Sciatic nerve (tissue), 2 donors: ENCODE data around the gene NUP214. TPM values are rescaled to one million over a fixed set of nuclear protein-coding genes. Genes with fewer than 3 reads are reported as not detected.

ENCODE experiments used
- ATAC-seq: fragments of 200-7000 bp; cut with Tn5 transposase; one replicate; pipeline ENCODE4 v1.9.1; 2020; ENCODE audit warnings: mild to moderate bottlenecking, moderate library complexity
- DNase-seq: peaks from one replicate; pipeline ENCODE4 v3.0.0-alpha.2; 2020; ENCODE audit warnings: low spot score
- intact Hi-C: fragments of 100-400 bp; cut with DNase I; formaldehyde crosslinking; loops from one replicate; pipeline ENCODE4 v1.14.2; 2022
- total RNA-seq: library from RNA; stranded (reverse); fragmentation: NEBNext Ultra II Directional; extraction: Animal tissue kit (Norgen Biotek cat#: 25700); gene quantifications from one replicate; pipeline ENCODE4 v1.2.1, GENCODE V29; 2021
- donor health status: DM: no; HTN: no; CAD: no.
- donor health status: DM: no; HTN: no; CAD: no.

Gene NUP214
- total RNA-seq, 1 donor from 2014 or later: 73.7 TPM

DNA sequence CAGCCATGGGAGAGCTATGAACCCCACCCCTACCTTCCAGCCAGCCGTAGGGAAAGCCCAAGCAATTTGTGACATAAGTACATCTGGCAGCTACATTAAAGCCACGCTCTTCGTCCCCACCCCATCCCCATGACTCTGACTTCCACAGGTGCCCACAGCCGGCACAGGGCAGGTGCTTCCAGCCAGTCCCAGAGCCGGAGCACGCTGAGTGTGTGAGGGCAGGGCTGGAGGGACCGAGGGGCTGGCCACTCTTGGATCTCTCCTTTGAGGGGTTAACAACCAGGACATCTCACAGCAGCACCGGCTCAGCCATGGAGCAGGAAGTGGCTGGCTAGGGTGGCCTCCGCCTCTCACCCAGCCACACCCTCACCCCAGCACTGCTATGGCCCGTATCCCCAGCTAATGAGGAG is 153.3 kb downstream of the NUP214 start:
- no peak for DNase-seq
- ATAC-seq: no peak
- intact Hi-C loops: no loop called here

DNA sequence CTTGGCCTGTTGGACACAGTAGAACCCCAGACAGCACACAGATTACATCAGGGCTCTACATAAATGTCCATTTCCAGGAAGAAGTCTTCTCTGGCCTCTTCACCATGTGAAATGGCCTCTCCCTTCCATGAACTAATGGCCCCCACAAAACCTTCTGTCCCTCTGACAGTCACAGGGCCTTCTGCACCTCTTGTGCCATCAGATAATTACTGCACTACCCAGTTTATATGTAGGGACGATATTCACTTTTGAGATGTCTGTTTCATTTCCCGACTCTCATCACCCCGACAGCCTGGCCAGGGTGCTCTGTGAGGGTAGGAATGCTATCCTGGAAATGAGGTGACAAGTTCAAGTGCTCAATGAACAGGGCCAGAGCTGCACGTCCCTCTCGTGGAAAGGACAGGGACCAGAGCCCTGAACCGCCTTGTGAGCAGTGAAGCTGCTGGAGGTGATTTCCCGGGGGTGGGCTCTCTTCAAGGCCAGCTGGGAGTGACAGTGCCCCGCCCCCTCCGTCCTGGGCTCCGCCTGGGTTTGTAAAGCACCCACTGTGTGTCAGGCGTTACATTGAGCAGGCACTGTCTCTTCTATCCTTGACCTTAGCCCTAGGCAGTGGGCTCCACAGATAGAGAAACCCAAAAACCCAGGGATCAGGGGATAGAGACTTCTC is 153.9 kb downstream of the NUP214 start:
- intact Hi-C loops: no loop called here
- no peak for DNase-seq
- ATAC-seq: no peak

DNA sequence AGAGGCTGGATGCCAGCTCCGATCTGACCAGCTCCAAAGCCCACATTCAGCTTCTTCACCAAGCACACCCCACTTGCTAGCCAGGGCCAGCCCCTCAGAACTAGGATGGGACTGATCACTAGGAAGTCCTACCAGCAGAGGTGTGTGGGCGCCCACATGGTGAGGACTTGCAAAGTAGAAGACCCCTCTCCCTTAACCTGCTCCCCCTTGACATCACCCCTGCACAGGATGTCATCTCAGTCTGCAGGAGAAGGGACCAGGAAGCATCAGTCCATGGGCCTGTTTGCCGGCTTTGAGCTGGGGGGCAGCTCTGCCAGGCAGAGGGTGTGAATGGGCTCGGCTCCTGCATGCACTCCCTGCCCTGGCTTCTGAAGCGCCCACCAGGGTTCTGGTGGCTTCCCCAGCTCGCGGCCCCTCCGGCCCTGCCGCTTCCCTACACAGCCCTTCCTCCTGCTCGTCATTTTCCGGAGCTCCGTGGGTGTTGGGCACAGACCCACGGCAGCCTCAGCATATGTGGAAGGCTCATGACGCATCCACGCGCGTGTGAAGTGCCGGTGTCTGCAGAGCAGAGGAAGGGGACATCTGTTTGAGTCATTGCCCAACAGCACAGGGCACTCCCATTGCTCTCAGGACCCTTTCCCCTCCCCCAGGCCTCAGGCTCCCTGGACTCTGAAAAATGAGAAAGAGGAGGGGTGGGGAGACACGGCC is 154.6 kb downstream of the NUP214 start:
- intact Hi-C loops: no loop called here
- ATAC-seq (no peak), DNase-seq (no peak)

DNA sequence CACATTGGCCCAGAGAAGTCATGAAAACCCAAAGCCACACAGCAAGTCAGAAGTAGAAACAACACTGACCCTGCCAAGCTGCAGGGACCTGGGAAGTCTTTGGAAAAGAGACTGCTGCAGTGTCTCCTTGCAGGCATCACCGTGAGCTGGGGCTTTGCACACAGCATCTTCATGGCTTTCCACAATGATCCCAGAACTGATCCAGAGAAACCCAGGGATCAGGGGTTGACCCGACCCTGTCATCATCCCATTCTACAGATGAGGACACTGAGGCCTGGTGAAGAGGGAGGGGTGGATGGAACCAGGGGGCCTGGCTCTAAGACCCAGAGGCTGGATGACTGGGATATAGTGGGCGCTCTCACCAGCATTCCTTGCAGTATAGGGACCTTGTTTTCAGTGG is 155.3 kb downstream of the NUP214 start:
- DNase-seq (no peak), ATAC-seq (no peak)
- intact Hi-C loops: no loop called here

DNA sequence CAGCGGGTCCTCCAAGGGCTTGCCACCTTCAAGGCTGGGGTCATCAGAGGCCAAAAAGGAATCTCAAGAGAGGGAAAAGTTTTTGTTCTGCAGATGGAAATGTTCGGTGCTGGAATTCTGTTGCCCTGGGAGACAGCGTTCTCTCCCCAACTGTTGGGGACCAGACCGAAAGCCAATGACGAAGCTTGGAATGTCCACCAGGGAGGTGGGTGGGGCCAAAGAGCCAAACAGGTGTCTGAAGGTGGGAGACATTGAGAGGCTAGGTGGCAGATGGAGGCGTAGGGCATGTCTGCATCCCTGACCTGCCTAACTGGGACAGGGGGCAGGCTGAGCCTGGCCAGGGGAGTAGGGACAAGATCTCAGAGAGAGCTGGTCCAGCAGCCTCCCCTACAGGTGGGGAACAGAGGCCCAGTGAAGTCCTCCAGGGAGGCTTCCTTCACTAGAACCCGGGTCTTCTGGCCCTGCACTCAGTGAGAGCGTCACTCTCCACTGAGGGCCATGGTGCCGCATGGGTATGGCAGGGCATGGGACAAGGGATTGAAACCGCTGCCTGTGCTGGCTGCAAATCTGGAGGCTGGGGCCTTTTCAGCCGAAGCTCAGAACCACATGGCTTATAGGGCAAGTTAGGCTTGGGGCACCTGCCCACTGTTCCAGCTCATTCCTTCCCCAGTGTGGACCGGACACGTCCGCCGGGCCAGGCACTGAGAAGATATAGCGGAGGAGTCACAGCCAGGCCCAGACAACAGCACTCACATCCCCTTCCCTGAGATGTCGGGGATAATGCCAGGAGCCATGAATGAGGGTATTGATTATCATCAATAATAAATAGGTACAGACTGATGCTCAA is 156.0 kb downstream of the NUP214 start:
- ATAC-seq (no peak), DNase-seq (no peak)
- intact Hi-C loops: no loop called here

DNA sequence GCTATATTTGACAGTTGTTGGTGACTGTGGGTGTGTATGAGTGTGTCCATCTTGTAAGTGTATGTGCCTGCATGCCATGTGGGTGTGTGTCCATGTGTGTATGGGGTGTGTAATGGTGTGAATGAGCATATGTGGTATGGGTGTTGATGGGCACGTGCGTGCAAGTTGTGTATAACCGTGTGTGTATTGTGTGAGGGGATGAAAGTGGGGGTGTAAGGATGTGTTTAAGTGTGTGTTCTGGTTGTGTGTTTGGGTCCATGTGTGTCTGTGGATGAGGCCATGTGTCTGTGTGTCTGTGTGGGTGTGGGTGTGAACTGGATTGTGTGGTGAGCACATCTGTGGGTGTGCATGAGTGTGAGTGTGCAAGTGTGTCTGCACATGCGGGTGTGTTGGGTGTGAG is 156.8 kb downstream of the NUP214 start:
- DNase-seq (no peak), ATAC-seq (no peak)

DNA sequence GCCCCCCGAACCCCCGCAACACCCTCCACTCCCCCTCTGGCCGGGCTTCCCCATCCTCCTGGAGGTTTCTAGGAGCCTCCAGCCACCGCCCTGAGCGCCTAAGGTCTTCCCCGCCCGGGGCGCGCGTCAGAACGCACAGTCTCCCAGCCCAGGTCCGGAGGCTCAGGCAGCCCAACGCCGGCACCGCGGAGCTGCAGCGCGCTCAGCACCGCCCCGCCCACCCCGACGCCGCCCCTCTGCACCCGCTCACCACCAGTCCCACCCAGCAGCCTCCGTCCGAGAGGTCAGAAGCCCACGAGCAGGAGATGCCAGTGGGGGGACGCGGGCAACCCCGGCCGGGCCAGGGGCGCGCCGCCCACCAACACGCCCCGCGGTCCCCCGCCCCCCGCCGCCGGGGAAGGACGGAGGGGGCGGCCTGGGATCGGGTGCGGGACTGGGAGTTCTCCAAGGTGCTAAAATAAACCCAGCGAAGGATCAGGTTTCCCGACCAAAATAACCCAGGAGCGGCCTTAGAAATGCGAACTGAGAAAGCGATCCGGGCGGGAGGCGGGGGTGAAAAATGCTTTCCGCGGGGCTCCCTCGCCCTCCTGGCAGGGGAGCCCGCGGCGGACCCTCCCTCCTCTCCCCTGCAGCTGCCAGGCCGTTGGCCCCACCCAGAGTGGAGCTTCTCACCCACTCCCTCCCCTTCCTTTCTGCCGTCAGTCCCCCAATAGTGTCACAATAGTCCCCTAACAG is 157.5 kb downstream of the NUP214 start:
- ATAC-seq: no peak
- intact Hi-C loops: no loop called here
- no peak for DNase-seq

More for the DNA sequence above, 156.8 kb downstream of the NUP214 start:
- intact Hi-C loops: no loop called here

Other genes starting within 250 kb of the NUP214 start
- not detected for gene QRFP, start 228.8 kb upstream of the NUP214 start, total RNA-seq
- not detected for gene FIBCD1, start 186.3 kb upstream of the NUP214 start, total RNA-seq
- 0.36 TPM for gene LAMC3, start 116.4 kb upstream of the NUP214 start, total RNA-seq
- 92.1 TPM for gene AIF1L, start 29.1 kb upstream of the NUP214 start, total RNA-seq
- 4.2 TPM for gene FAM78A, start 150.9 kb downstream of the NUP214 start, total RNA-seq
- gene PLPP7, start 164.1 kb downstream of the NUP214 start, total RNA-seq: 8.6 TPM